Measurements from ENCODE around the gene ARHGAP27.

ARHGAP27 gene

GRCh38 chr17:45428050-45428617, 4.5 kb downstream of the ARHGAP27 start:
- no peak overlapping the region for H3K27ac Mint-ChIP-seq
- ATAC-seq (peak; percentile 79), DNase-seq (ENCODE audit: low spot score in 2 of 2) (peak; percentile 95 to 96)
- H3K4me3 Mint-ChIP-seq, result peak overlapping the region; percentile 60
- peaks cover 28% of the 10 kb centered on the region for H3K4me1 Mint-ChIP-seq
- no peaks in the 10 kb centered on the region for H3K36me3 Mint-ChIP-seq
- H3K9me3 Mint-ChIP-seq, result no peaks in the 10 kb centered on the region

- no peak for ATAC-seq
- DNase-seq (ENCODE audit: low spot score in 2 of 2), result no peak
- Mint-ChIP-seq H3K4me3 (no peak overlapping the region), H3K36me3 (no peaks in the 10 kb centered on the region), H3K27ac (peak overlapping the region; percentile 10), H3K9me3 (no peaks in the 10 kb centered on the region), H3K4me1 (peaks cover 28% of the 10 kb centered on the region)
Measured at GRCh38 chr17:45427181-45427835, 5.4 kb downstream of the ARHGAP27 start.

GRCh38 chr17:45426561-45426960, 6.1 kb downstream of the ARHGAP27 start:
- DNase-seq (ENCODE audit: low spot score in 2 of 2) (no peak), ATAC-seq (no peak)
- Mint-ChIP-seq H3K4me3 (no peak overlapping the region), H3K27ac (peak overlapping the region; percentile 10), H3K36me3 (no peaks in the 10 kb centered on the region), H3K4me1 (peaks cover 27% of the 10 kb centered on the region), H3K9me3 (no peaks in the 10 kb centered on the region)

GRCh38 chr17:45425984-45426413, 6.7 kb downstream of the ARHGAP27 start:
- H3K4me3 Mint-ChIP-seq, result no peak overlapping the region
- H3K4me1 Mint-ChIP-seq, result peaks cover 21% of the 10 kb centered on the region
- H3K36me3 Mint-ChIP-seq, result no peaks in the 10 kb centered on the region
- DNase-seq (ENCODE audit: low spot score in 2 of 2), result no peak
- no peak for ATAC-seq
- no peaks in the 10 kb centered on the region for H3K9me3 Mint-ChIP-seq
- H3K27ac Mint-ChIP-seq, result no peak overlapping the region

- no peak overlapping the region for H3K27ac Mint-ChIP-seq
- H3K36me3 Mint-ChIP-seq, result no peaks in the 10 kb centered on the region
- no peaks in the 10 kb centered on the region for H3K9me3 Mint-ChIP-seq
- ATAC-seq (no peak), DNase-seq (ENCODE audit: low spot score in 2 of 2) (no peak)
- no peak overlapping the region for H3K4me3 Mint-ChIP-seq
- peaks cover 15% of the 10 kb centered on the region for H3K4me1 Mint-ChIP-seq
Measured at GRCh38 chr17:45425125-45425983, 7.3 kb downstream of the ARHGAP27 start.

GRCh38 chr17:45424769-45425124, 7.9 kb downstream of the ARHGAP27 start:
- Mint-ChIP-seq H3K9me3 (no peaks in the 10 kb centered on the region), H3K4me3 (no peak overlapping the region), H3K36me3 (no peaks in the 10 kb centered on the region), H3K4me1 (peaks cover 15% of the 10 kb centered on the region), H3K27ac (peak overlapping the region; percentile 80)
- ATAC-seq, result no peak
- DNase-seq (ENCODE audit: low spot score in 2 of 2), result no peak

- ATAC-seq (no peak), DNase-seq (ENCODE audit: low spot score in 2 of 2) (no peak)
- Mint-ChIP-seq H3K36me3 (no peaks in the 10 kb centered on the region), H3K9me3 (no peaks in the 10 kb centered on the region), H3K27ac (peak overlapping the region; percentile 80), H3K4me3 (no peak overlapping the region), H3K4me1 (peaks cover 13% of the 10 kb centered on the region)
Measured at GRCh38 chr17:45423975-45424335, 8.7 kb downstream of the ARHGAP27 start.

GRCh38 chr17:45423304-45423974, 9.2 kb downstream of the ARHGAP27 start:
- Mint-ChIP-seq H3K27ac (peak overlapping the region; percentile 32), H3K9me3 (no peaks in the 10 kb centered on the region)
- no peak for DNase-seq (ENCODE audit: low spot score in 2 of 2)

GRCh38 chr17:45414990-45415881, 17.4 kb downstream of the ARHGAP27 start:
- DNase-seq (ENCODE audit: low spot score in 2 of 2) (no peak), ATAC-seq (no peak)
- Mint-ChIP-seq H3K4me3 (no peak overlapping the region), H3K9me3 (no peaks in the 10 kb centered on the region), H3K4me1 (peaks cover 23% of the 10 kb centered on the region), H3K27ac (peak overlapping the region; percentile 17), H3K36me3 (peaks cover 5% of the 10 kb centered on the region)

More at GRCh38 chr17:45423304-45423974, 9.2 kb downstream of the ARHGAP27 start:
- Mint-ChIP-seq H3K4me1 (peaks cover 8% of the 10 kb centered on the region), H3K4me3 (no peak overlapping the region), H3K36me3 (no peaks in the 10 kb centered on the region)
- no peak for ATAC-seq

GRCh38 chr17:45413498-45413923, 19.2 kb downstream of the ARHGAP27 start:
- DNase-seq (ENCODE audit: low spot score in 2 of 2) (no peak), ATAC-seq (no peak)
- no peak overlapping the region for H3K4me3 Mint-ChIP-seq
- no peak overlapping the region for H3K27ac Mint-ChIP-seq
- no peaks in the 10 kb centered on the region for H3K9me3 Mint-ChIP-seq
- peaks cover 38% of the 10 kb centered on the region for H3K4me1 Mint-ChIP-seq
- peaks cover 7% of the 10 kb centered on the region for H3K36me3 Mint-ChIP-seq

GRCh38 chr17:45411348-45412105, 21.1 kb downstream of the ARHGAP27 start:
- H3K36me3 Mint-ChIP-seq, result peaks cover 14% of the 10 kb centered on the region
- peak overlapping the region; percentile 93 for H3K4me3 Mint-ChIP-seq
- H3K27ac Mint-ChIP-seq, result peak overlapping the region; percentile 99
- DNase-seq (ENCODE audit: low spot score in 2 of 2) (no peak), ATAC-seq (no peak)
- H3K9me3 Mint-ChIP-seq, result no peaks in the 10 kb centered on the region
- H3K4me1 Mint-ChIP-seq, result peaks cover 56% of the 10 kb centered on the region

GRCh38 chr17:45410144-45411091, 22.3 kb downstream of the ARHGAP27 start:
- Mint-ChIP-seq H3K36me3 (peaks cover 14% of the 10 kb centered on the region), H3K4me1 (peaks cover 56% of the 10 kb centered on the region), H3K9me3 (no peaks in the 10 kb centered on the region), H3K27ac (peak overlapping the region; percentile 99), H3K4me3 (peak overlapping the region; percentile 93)
- peak; percentile 48 to 78 for DNase-seq (ENCODE audit: low spot score in 2 of 2)
- ATAC-seq, result peak; percentile 84

- H3K36me3 Mint-ChIP-seq, result peaks cover 19% of the 10 kb centered on the region
- ATAC-seq (peak; percentile 47), DNase-seq (ENCODE audit: low spot score in 2 of 2) (no peak)
- peaks cover 56% of the 10 kb centered on the region for H3K4me1 Mint-ChIP-seq
- no peaks in the 10 kb centered on the region for H3K9me3 Mint-ChIP-seq
- H3K4me3 Mint-ChIP-seq, result peak overlapping the region; percentile 93
- peak overlapping the region; percentile 99 for H3K27ac Mint-ChIP-seq
Measured at GRCh38 chr17:45409659-45410076, 23.0 kb downstream of the ARHGAP27 start.
